ENCODE data around the gene ALK. TPM values are rescaled to one million over a fixed set of nuclear protein-coding genes. Genes with fewer than 3 reads are reported as not detected.

Gene ALK
- total RNA-seq, 4 donors from 2014 or later: 0.08 to 0.40 (median 0.28) TPM

DNA sequence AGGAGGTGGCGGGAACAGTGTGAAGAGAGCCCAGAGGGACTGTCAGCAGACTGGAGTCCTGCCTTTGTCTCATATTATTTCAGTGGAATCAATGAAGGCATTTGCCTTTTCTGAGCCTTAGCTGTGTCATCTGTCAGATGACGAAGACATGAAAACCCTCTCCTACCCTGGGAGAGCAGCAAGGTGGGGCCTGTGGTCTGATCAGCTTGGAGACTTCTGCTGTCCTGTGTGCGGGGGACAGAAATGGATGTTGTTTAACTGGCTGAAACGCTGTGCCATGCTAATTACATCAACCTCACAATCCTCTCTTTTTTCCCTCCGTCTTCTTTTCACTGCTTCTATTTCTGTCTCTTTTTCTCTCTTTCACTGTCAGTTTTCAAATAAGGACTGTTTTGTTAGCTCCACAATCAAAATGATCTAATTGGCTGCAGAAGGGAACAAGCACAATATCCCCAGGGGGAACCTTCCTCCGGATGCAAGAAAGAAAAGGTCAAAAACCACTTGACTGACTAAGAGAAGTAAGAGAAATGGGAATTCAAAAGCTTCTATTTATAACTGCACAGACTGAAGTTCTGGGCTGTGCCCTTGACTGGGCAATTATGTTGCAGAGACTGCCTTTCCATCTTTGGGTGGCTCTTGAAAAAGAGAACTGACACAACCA is 466.1 kb downstream of the ALK start:
- no peak overlapping the region for H3K4me3 ChIP-seq (replicated peaks in 1 of 3)
- H3K27me3 ChIP-seq: no peaks in the 10 kb centered on the region
- peak; percentile 42 to 47 for DNase-seq
- H3K36me3 ChIP-seq: no peaks in the 10 kb centered on the region
- no peak for TF ChIP-seq POLR2A (IDR thresholded peaks at IDR 0.05)
- TF ChIP-seq, protein P1, sequence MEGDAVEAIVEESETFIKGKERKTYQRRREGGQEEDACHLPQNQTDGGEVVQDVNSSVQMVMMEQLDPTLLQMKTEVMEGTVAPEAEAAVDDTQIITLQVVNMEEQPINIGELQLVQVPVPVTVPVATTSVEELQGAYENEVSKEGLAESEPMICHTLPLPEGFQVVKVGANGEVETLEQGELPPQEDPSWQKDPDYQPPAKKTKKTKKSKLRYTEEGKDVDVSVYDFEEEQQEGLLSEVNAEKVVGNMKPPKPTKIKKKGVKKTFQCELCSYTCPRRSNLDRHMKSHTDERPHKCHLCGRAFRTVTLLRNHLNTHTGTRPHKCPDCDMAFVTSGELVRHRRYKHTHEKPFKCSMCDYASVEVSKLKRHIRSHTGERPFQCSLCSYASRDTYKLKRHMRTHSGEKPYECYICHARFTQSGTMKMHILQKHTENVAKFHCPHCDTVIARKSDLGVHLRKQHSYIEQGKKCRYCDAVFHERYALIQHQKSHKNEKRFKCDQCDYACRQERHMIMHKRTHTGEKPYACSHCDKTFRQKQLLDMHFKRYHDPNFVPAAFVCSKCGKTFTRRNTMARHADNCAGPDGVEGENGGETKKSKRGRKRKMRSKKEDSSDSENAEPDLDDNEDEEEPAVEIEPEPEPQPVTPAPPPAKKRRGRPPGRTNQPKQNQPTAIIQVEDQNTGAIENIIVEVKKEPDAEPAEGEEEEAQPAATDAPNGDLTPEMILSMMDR (IDR thresholded peaks at IDR 0.05): no peak
- H3K4me1 ChIP-seq: peaks cover 19 to 26% of the 10 kb centered on the region in 2 donors
- H3K27ac ChIP-seq: peak overlapping the region; percentile 32 to 69 (median 58)
- WGBS, 2 donors: 44 to 52% methylated on average over 6 of the region's 6 CpGs
- no peaks in the 10 kb centered on the region for H3K9me3 ChIP-seq
- intact Hi-C loops (cut with DNase I): no loop called here

DNA sequence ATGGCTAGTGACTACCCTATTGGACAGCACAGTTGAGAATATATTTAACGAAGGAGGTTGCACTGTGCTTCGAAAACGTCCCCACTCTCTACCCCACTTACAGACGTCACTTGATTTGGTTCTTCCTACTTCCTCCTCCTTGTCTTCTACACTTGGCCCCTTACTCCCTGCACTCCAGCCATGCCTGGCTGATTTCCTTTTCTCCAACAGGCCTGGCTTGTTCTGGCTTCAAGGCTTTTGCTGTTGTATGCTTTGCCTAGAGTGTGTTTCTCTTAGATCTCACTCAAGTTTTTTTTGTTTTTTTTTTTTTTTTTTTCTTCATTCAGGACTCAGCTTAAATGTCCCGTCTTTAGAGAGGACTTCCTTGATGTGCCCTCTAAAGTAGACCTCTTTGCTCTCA is 469.4 kb downstream of the ALK start:
- intact Hi-C loops (cut with DNase I): no loop called here
- Histone ChIP-seq H3K27ac (peak overlapping the region; percentile 23 to 59 (median 55)), H3K4me3 (replicated peaks in 1 of 3) (no peak overlapping the region), H3K4me1 (peaks cover 19 to 26% of the 10 kb centered on the region in 2 donors), H3K27me3 (no peaks in the 10 kb centered on the region), H3K36me3 (no peaks in the 10 kb centered on the region), H3K9me3 (no peaks in the 10 kb centered on the region)
- TF ChIP-seq POLR2A (IDR thresholded peaks at IDR 0.05): no peak
- TF ChIP-seq, protein P1 (IDR thresholded peaks at IDR 0.05): no peak
- 22 to 28% methylated on average over 5 of the region's 5 CpGs for WGBS, 2 donors
- DNase-seq: peak; percentile 65 to 68

DNA sequence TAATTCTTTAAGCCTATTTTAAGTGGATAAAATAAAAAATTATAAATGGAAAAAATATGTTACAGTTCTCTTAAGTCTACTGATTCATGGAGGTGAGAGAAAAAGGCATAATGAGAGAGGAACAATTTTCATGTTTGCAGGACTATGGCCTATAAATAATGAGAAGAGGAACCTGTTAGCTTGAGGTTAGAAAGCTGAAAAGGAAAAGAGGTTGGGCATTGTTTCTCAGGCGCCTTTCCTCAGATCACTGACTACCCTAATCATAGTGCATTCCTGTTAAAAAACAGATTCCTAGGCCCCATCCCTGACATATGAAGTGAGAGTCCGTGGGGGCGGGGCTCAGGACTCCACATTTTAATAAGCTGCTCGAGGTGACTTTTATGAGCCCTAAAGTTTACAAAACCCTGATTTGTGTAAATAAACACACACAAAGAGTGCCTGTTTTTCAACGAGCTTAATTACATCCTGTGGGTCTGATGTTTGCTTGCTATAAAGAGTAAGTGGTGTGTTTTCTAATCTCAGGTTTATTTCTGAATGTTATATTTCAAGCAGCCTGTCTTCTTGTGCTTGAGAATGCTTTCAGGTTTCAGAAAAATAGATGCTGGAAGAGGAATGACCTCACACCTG is 470.7 kb downstream of the ALK start:
- intact Hi-C loops (cut with DNase I): no loop called here
- no peak overlapping the region for H3K4me3 ChIP-seq (replicated peaks in 1 of 3)
- H3K27ac ChIP-seq: peak overlapping the region in 2 of 3 donors; percentile 55 to 59
- H3K27me3 ChIP-seq: no peaks in the 10 kb centered on the region
- no peaks in the 10 kb centered on the region for H3K36me3 ChIP-seq
- DNase-seq: no peak
- H3K4me1 ChIP-seq: peaks cover 13 to 23% of the 10 kb centered on the region in 2 donors
- no peaks in the 10 kb centered on the region for H3K9me3 ChIP-seq
- TF ChIP-seq, protein P1 (IDR thresholded peaks at IDR 0.05): no peak
- no peak for TF ChIP-seq POLR2A (IDR thresholded peaks at IDR 0.05)
- WGBS, 2 donors: 47 to 53% methylated on average over 5 of the region's 5 CpGs

DNA sequence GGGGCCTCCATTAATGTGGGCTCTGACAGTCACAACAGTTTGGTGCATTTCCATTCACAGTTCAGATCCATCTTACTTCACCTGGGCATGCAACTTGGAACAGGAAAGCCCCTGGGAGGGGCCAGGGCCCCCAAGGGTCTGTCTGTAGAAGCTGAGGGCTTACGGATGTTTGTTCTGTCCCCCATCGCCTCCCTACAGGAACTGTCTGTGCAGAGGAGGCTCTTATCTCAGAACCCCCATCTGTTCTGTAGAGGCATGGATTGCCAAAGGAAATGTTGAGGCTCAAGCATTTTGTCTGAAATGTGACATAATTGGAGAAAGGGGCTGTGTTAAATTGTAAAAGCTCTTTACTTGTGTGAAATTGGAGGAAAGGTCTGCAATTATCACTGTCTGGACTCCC is 471.9 kb downstream of the ALK start:
- no peaks in the 10 kb centered on the region for H3K9me3 ChIP-seq
- H3K4me3 ChIP-seq (replicated peaks in 1 of 3): no peak overlapping the region
- intact Hi-C loops (cut with DNase I): no loop called here
- no peak overlapping the region for H3K27ac ChIP-seq
- WGBS, 2 donors: 70 to 91% methylated on average over 2 of the region's 2 CpGs
- TF ChIP-seq POLR2A (IDR thresholded peaks at IDR 0.05): no peak
- TF ChIP-seq, protein P1 (IDR thresholded peaks at IDR 0.05): no peak
- no peaks in the 10 kb centered on the region for H3K36me3 ChIP-seq
- H3K4me1 ChIP-seq: peaks cover 4 to 14% of the 10 kb centered on the region in 2 donors
- no peaks in the 10 kb centered on the region for H3K27me3 ChIP-seq
- DNase-seq: no peak

DNA sequence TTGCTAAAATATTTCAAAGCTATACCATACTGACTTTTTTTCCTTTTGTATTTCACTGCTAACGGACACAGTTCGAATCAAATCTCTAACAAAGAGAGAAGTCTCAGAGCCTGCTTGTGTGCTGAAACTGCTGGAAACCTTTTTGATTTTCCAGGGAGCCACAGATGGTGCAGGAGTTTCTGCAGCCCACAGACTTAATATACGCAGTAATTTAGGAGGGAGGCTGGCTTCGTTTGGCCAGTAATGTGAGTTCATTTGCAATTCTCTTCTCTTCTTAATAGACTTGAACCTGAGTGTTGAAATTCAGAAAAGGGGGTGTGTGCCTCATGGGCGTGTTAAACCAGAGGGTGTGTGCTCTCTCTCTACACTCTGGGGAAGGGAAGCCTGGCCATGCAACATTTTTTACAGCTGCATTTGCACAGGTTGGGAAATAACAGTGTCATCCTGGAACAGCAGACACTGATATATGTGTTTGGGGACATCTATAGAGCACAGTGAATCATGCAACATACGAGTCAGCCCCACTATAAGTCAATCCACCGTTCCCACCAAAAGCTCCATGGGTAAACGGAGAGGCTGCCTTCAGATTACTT is 473.2 kb downstream of the ALK start:
- DNase-seq: no peak
- no peaks in the 10 kb centered on the region for H3K36me3 ChIP-seq
- H3K27me3 ChIP-seq: no peaks in the 10 kb centered on the region
- H3K9me3 ChIP-seq: no peaks in the 10 kb centered on the region
- intact Hi-C loops (cut with DNase I): no loop called here
- no peak for TF ChIP-seq POLR2A (IDR thresholded peaks at IDR 0.05)
- TF ChIP-seq, protein P1 (IDR thresholded peaks at IDR 0.05): no peak
- no peak overlapping the region for H3K4me3 ChIP-seq (replicated peaks in 1 of 3)
- WGBS, 2 donors: 79 to 82% methylated on average over 8 of the region's 8 CpGs
- H3K27ac ChIP-seq: no peak overlapping the region
- peaks cover 17 to 25% of the 10 kb centered on the region in 2 donors for H3K4me1 ChIP-seq

All from thyroid gland (tissue), 4 donors.